ENCODE results near the gene CST8.

- TF ChIP-seq, protein P1, sequence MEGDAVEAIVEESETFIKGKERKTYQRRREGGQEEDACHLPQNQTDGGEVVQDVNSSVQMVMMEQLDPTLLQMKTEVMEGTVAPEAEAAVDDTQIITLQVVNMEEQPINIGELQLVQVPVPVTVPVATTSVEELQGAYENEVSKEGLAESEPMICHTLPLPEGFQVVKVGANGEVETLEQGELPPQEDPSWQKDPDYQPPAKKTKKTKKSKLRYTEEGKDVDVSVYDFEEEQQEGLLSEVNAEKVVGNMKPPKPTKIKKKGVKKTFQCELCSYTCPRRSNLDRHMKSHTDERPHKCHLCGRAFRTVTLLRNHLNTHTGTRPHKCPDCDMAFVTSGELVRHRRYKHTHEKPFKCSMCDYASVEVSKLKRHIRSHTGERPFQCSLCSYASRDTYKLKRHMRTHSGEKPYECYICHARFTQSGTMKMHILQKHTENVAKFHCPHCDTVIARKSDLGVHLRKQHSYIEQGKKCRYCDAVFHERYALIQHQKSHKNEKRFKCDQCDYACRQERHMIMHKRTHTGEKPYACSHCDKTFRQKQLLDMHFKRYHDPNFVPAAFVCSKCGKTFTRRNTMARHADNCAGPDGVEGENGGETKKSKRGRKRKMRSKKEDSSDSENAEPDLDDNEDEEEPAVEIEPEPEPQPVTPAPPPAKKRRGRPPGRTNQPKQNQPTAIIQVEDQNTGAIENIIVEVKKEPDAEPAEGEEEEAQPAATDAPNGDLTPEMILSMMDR (IDR thresholded peaks at IDR 0.05 in 8 of 11, conservative IDR thresholded peaks at IDR 0.05 in 3 of 11), result no peak
- TF ChIP-seq POLR2AphosphoS5 (IDR thresholded peaks at IDR 0.05) (no peak), POLR2A (IDR thresholded peaks at IDR 0.05) (no peak)
These were observed 50.9 kb downstream of the CST8 start for GRCh38 chr20:23541776-23542175.

Data from spleen (tissue), 7 donors.